H9 (cell line): ENCODE results near the gene PAXX. TPM values are rescaled to one million over a fixed set of nuclear protein-coding genes. Genes with fewer than 3 reads are reported as not detected.

Experiments
- DNase-seq: peaks from one replicate; pipeline ENCODE4 v3.0.0-alpha.2; 2017
- H2AFZ ChIP-seq: one replicate; pipeline ENCODE4 v1.6.1; 2013; ENCODE audit warnings: mild to moderate bottlenecking, low read length, control low read depth, moderate library complexity
- H2AK5ac ChIP-seq: 2 replicates; pipeline ENCODE4 v1.6.1; 2013; ENCODE audit warnings: low read length, control low read depth, mixed read lengths; ENCODE audit not compliant: insufficient read length
- H2BK120ac ChIP-seq: one replicate; pipeline ENCODE4 v1.6.1; 2013; ENCODE audit warnings: low read depth, mild to moderate bottlenecking, low read length, control low read depth, inconsistent platforms; ENCODE audit not compliant: poor library complexity, severe bottlenecking
- H2BK12ac ChIP-seq: 2 replicates; pipeline ENCODE4 v1.6.1; 2013; ENCODE audit warnings: low read length, control low read depth, mixed read lengths, low read depth; ENCODE audit not compliant: insufficient read length
- H2BK15ac ChIP-seq: 2 replicates; pipeline ENCODE4 v1.6.1; 2013; ENCODE audit warnings: low read depth, low read length, control low read depth
- H2BK20ac ChIP-seq: one replicate; pipeline ENCODE4 v1.6.1; 2013; ENCODE audit warnings: low read depth, mild to moderate bottlenecking, low read length, control low read depth, inconsistent platforms; ENCODE audit not compliant: poor library complexity, severe bottlenecking
- H2BK5ac ChIP-seq: 2 replicates; pipeline ENCODE4 v1.6.1; 2013; ENCODE audit warnings: low read length, control low read depth, mixed read lengths; ENCODE audit not compliant: insufficient read length
- H3K14ac ChIP-seq: 2 replicates; pipeline ENCODE4 v1.6.1; 2013; ENCODE audit warnings: low read length, control low read depth; ENCODE audit not compliant: insufficient read depth
- H3K18ac ChIP-seq: 2 replicates; pipeline ENCODE4 v1.6.1; 2013; ENCODE audit warnings: low read depth, mild to moderate bottlenecking, mixed read lengths, low read length, control low read depth; ENCODE audit not compliant: insufficient read length
- H3K23ac ChIP-seq: 2 replicates; pipeline ENCODE4 v1.6.1; 2013; ENCODE audit warnings: low read length, control low read depth, mixed read lengths, low read depth; ENCODE audit not compliant: insufficient read length
- H3K23me2 ChIP-seq: 2 replicates; pipeline ENCODE4 v1.6.1; 2013; ENCODE audit warnings: low read depth, mild to moderate bottlenecking, mixed read lengths, low read length, control low read depth; ENCODE audit not compliant: insufficient read length, poor library complexity, severe bottlenecking
- H3K27ac ChIP-seq: 2 replicates; pipeline ENCODE4 v1.5.1; 2013; ENCODE audit warnings: low read length, control low read depth, mixed read lengths, low read depth; ENCODE audit not compliant: insufficient read length
- H3K27me3 ChIP-seq: 2 replicates; pipeline ENCODE4 v1.6.1; 2013; ENCODE audit warnings: low read length, control low read depth, inconsistent platforms; ENCODE audit not compliant: insufficient read depth
- H3K4ac ChIP-seq: 2 replicates; pipeline ENCODE4 v1.6.1; 2013; ENCODE audit warnings: low read depth, mild to moderate bottlenecking, control low read depth, inconsistent platforms, low read length, moderate library complexity
- H3K4me1 ChIP-seq: 2 replicates; pipeline ENCODE4 v1.6.1; 2013; ENCODE audit warnings: low read length, control low read depth, inconsistent platforms; ENCODE audit not compliant: insufficient read depth
- H3K4me2 ChIP-seq: 2 replicates; pipeline ENCODE4 v1.6.1; 2013; ENCODE audit warnings: low read length, control low read depth, mixed read lengths; ENCODE audit not compliant: insufficient read length, insufficient read depth
- H3K56ac ChIP-seq: 2 replicates; pipeline ENCODE4 v1.6.1; 2013; ENCODE audit warnings: low read depth, mild to moderate bottlenecking, mixed read lengths, low read length, control low read depth; ENCODE audit not compliant: insufficient read length
- H3K79me1 ChIP-seq: 2 replicates; pipeline ENCODE4 v1.6.1; 2013; ENCODE audit warnings: low read depth, mild to moderate bottlenecking, moderate library complexity, low read length, control low read depth, inconsistent platforms; ENCODE audit not compliant: insufficient read depth, poor library complexity, severe bottlenecking
- H3K79me2 ChIP-seq: 2 replicates; pipeline ENCODE4 v1.6.1; 2013; ENCODE audit warnings: low read length, control low read depth, inconsistent platforms; ENCODE audit not compliant: insufficient read depth
- H3K9ac ChIP-seq: 2 replicates; pipeline ENCODE4 v1.6.1; 2013; ENCODE audit warnings: low read length, control low read depth, mixed read lengths; ENCODE audit not compliant: insufficient read length; ENCODE audit errors: extremely low read depth
- H3K9me3 ChIP-seq: one replicate; pipeline ENCODE4 v1.6.1; 2013; ENCODE audit warnings: low read depth, low read length, inconsistent platforms; ENCODE audit not compliant: control insufficient read depth
- H3T11ph ChIP-seq: one replicate; pipeline ENCODE4 v1.6.1; 2013; ENCODE audit warnings: mild to moderate bottlenecking, low read length, control low read depth, inconsistent platforms
- H4K20me1 ChIP-seq: one replicate; pipeline ENCODE4 v1.6.1; 2013; ENCODE audit not compliant: control insufficient read depth, insufficient read length, insufficient read depth
- H4K5ac ChIP-seq: 2 replicates; pipeline ENCODE4 v1.6.1; 2013; ENCODE audit warnings: low read depth, mild to moderate bottlenecking, mixed read lengths, low read length, control low read depth; ENCODE audit not compliant: insufficient read length
- H4K8ac ChIP-seq: replicated peaks from 2 replicates; pipeline ENCODE4 v1.6.1; 2013; ENCODE audit warnings: low read length, control low read depth, mixed read lengths, low read depth; ENCODE audit not compliant: insufficient read length
- H4K91ac ChIP-seq: 2 replicates; pipeline ENCODE4 v1.6.1; 2013; ENCODE audit warnings: low read depth, mild to moderate bottlenecking, moderate library complexity, mixed read lengths, low read length, control low read depth; ENCODE audit not compliant: insufficient read length
- H3K27ac Mint-ChIP-seq, 3 experiments: 2 replicates in 2 of 3; 3 replicates in 1 of 3; pipeline ENCODE4 v1.8.0; 2020 to 2021; ENCODE audit warnings: mixed read lengths in 3 of 3, mild to moderate bottlenecking in 1 of 3, moderate library complexity in 1 of 3
- H3K27me3 Mint-ChIP-seq: 2 replicates; pipeline ENCODE4 v1.8.0; 2021; ENCODE audit warnings: low read depth, mild to moderate bottlenecking, moderate library complexity, mixed read lengths
- H3K36me3 Mint-ChIP-seq, 3 experiments: 2 replicates in 2 of 3; 3 replicates in 1 of 3; pipeline ENCODE4 v1.8.0; 2020 to 2021; ENCODE audit warnings: low read depth in 3 of 3, mixed read lengths in 3 of 3; ENCODE audit not compliant: insufficient read depth in 1 of 3
- H3K4me1 Mint-ChIP-seq, 2 experiments: 2 replicates each; pipeline ENCODE4 v1.8.0; 2020; ENCODE audit warnings: mixed read lengths in 2 of 2
- H3K4me3 Mint-ChIP-seq, 2 experiments: 2 replicates in 1 of 2; 3 replicates in 1 of 2; pipeline ENCODE4 v1.8.0; 2020 to 2021; ENCODE audit warnings: mild to moderate bottlenecking in 2 of 2, mixed read lengths in 2 of 2, moderate library complexity in 1 of 2
- H3K9me3 Mint-ChIP-seq, 2 experiments: 2 replicates in 1 of 2; 3 replicates in 1 of 2; pipeline ENCODE4 v1.8.0; 2020; ENCODE audit warnings: mild to moderate bottlenecking in 2 of 2, mixed read lengths in 2 of 2, moderate library complexity in 1 of 2
- CTCF ChIP-seq: fragments of 200-600 bp; sonication (generic); conservative IDR thresholded peaks from 3 replicates; pipeline ENCODE4 v1.8.0; 2021; ENCODE audit warnings: antibody characterized with exemption, mild to moderate bottlenecking
- whole genome bisulfite sequencing: extraction: QIAGEN DNeasy Blood & Tissue Kit; methylation state at CpG from one replicate; pipeline ENCODE4 v1.1.7; 2013; ENCODE audit warnings: missing lambda C conversion rate, low lambda C conversion rate, mixed read lengths; ENCODE audit not compliant: insufficient read length; ENCODE audit errors: extremely low coverage; 5-methylcytosine and 5-hydroxymethylcytosine counted together
- total RNA-seq: library from RNA; stranded (reverse); gene quantifications from 2 replicates; pipeline ENCODE4 v1.2.1, GENCODE V29; 2021

PAXX gene
- total RNA-seq, 1 experiment from 2014 or later, result 51.2 TPM

DNA sequence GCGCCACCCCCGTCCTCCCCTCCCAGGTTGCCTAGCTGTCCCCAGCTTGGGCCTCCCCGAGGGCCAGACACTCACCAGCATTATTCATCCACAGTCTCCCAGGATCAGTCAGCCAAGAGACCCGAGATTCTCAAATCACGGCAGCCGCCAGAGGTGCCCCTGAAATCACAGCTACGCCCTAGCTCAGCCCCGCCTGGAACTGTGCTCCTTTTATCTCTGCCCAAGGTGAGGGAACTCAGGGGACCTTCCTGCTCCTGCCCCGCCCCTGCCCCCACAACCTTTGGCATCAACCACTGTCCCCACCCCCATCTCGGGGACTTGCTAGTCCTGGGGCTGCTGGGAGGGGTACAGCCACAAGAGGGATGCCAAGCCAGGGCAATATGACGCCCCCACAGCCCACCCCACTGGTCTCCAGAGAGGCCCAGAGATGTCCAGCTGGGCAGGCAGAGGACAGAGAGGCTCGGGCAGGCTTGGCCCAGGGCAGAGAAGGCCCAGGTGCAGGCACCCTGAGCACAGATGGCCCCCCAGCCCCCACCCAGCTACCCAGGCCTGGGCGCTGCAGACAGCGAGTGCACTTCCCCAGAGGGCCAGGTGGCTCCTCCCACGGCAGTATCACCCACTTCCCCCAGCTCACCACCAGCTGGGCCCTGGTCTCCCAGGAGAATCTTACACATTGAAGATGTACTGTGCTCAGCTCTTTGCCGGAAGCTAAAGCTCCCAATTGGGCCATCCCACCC, 39.9 kb downstream of the PAXX start, which contains the start of gene FUT7:
Gene FUT7 (minus strand): TSS at position 185 of the 737 bp plus-strand sequence. CDS start 97 bp downstream, at position 88.
- Histone ChIP-seq H3K79me2 (no peaks in the 10 kb centered on the region), H3K23me2 (peaks cover 9% of the 10 kb centered on the region), H2AFZ (no peak within 1 kb of the TSS), H4K20me1 (peaks cover 2% of the 10 kb centered on the region), H3K27me3 (no peaks in the 10 kb centered on the region), H3K9me3 (no peaks in the 10 kb centered on the region), H3K4ac (no peak within 1 kb of the TSS), H4K91ac (no peak within 1 kb of the TSS), H2BK12ac (no peak within 1 kb of the TSS), H3K14ac (no peak within 1 kb of the TSS; the same call in 1 of the 2 replicates), H4K8ac (no peak within 1 kb of the TSS), H3K23ac (no peak within 1 kb of the TSS), H3K56ac (no peak within 1 kb of the TSS), H2BK120ac (no peak within 1 kb of the TSS), H2AK5ac (no peak within 1 kb of the TSS), H2BK5ac (no peak within 1 kb of the TSS), H3K4me2 (no peak within 1 kb of the TSS), H3K27ac (no peak within 1 kb of the TSS), H3K4me1 (no peaks in the 10 kb centered on the region), H3K9ac (no peak within 1 kb of the TSS), H2BK20ac (no peak within 1 kb of the TSS), H3K18ac (no peak within 1 kb of the TSS), H3T11ph (no peak within 1 kb of the TSS), H4K5ac (no peak within 1 kb of the TSS), H3K79me1 (no peaks in the 10 kb centered on the region), H2BK15ac (no peak within 1 kb of the TSS)
- WGBS, result no CpG with 5 or more reads among the region's 16 CpGs
- no peak for TF ChIP-seq CTCF
- Mint-ChIP-seq H3K9me3 (no peaks in the 10 kb centered on the region), H3K36me3 (no peaks in the 10 kb centered on the region), H3K4me3 (no peak within 1 kb of the TSS), H3K27ac (no peak within 1 kb of the TSS; a peak in 1 of 7 replicates), H3K27me3 (peaks cover 34% of the 10 kb centered on the region), H3K4me1 (peaks cover 0 to 8% of the 10 kb centered on the region in 2 experiments; a peak in 2 of 4 replicates)
- DNase-seq, result no peak
